Muscle layer of duodenum (tissue), 2 donors: Measurements from ENCODE around the gene DDHD1.
"Not testable (repeated sequence)": the region's sequence is repeated elsewhere in the genome, so short reads cannot be mapped to it uniquely, and the experiment has no call there.

Experiments
- H3K27ac ChIP-seq: one replicate; pipeline ENCODE4 v1.7.0; 2013; ENCODE audit warnings: mild to moderate bottlenecking, low read length
- H3K27me3 ChIP-seq: one replicate; pipeline ENCODE4 v1.7.0; 2013; ENCODE audit warnings: low read depth, mild to moderate bottlenecking, control low read depth, low read length
- H3K36me3 ChIP-seq, 2 donors: one replicate each; pipeline ENCODE4 v1.7.0; 2013; ENCODE audit warnings: low read length in 2 of 2, control low read depth in 1 of 2, mild to moderate bottlenecking in 1 of 2; ENCODE audit not compliant: insufficient read depth in 2 of 2, control insufficient read depth in 1 of 2
- H3K4me1 ChIP-seq, 2 donors: one replicate each; pipeline ENCODE4 v1.7.0; 2013; ENCODE audit warnings: low read length in 2 of 2, mild to moderate bottlenecking in 2 of 2, control low read depth in 1 of 2, moderate library complexity in 1 of 2; ENCODE audit not compliant: insufficient read depth in 2 of 2, control insufficient read depth in 1 of 2
- H3K4me3 ChIP-seq, 2 donors: one replicate each; pipeline ENCODE4 v1.7.0; 2013; ENCODE audit warnings: low read length in 2 of 2, low read depth in 1 of 2, mild to moderate bottlenecking in 1 of 2
- H3K9me3 ChIP-seq, 2 donors: one replicate each; pipeline ENCODE4 v1.7.0; 2013; ENCODE audit warnings: low read length in 2 of 2, control low read depth in 1 of 2, mild to moderate bottlenecking in 1 of 2; ENCODE audit not compliant: control insufficient read depth in 1 of 2
- donor health status: healthy.

DDHD1 gene

DNA sequence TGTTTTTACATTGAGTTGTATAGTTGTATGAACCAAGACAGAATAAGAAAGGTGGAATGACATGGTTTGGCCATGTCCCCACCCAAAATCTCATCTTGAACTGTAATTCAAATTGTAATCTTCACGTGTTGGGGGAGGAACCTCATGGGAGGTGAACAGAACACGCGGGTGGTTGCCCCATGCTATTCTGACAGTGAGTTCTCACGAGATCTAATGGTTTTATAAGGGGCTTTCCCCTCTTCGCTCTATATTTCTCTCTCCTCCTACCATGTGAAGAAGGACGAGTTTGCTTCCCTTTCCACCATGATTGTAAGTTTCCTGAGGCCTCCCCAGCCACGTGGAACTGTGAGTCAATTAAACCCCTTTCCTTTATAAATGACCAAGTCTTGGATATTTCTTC, 25.3 kb downstream of the DDHD1 start:
- Histone ChIP-seq H3K9me3 (no peaks in the 10 kb centered on the region), H3K4me3 (no peak overlapping the region), H3K27ac (no peak overlapping the region), H3K4me1 (peaks cover 0 to 3% of the 10 kb centered on the region in 2 donors), H3K27me3 (no peaks in the 10 kb centered on the region), H3K36me3 (no peaks in the 10 kb centered on the region)

DNA sequence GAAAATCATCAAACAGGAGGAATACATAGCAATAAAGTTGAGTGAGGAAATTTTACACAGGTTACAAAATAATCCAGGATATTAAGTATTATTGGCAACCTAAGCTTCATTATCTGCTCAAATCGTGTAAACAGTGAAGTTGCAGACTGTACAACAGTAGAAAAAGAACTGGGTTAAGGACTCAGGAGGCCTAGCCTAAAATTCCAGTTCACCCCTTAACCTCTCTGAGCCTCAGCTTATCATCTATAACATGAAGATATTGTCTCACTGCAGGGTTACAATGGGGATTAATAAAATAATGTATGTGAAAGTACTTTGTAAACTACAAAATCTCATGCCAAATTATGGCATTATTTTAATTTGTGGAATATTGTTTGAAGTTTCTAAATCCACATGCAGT, 26.0 kb downstream of the DDHD1 start:
- no peaks in the 10 kb centered on the region for H3K36me3 ChIP-seq
- H3K27ac ChIP-seq, result peak overlapping the region; percentile 65
- no peaks in the 10 kb centered on the region for H3K27me3 ChIP-seq
- H3K4me1 ChIP-seq, result peaks cover 0 to 3% of the 10 kb centered on the region in 2 donors
- H3K9me3 ChIP-seq, result no peaks in the 10 kb centered on the region
- peak overlapping the region in 1 of 2 donors; percentile 52 for H3K4me3 ChIP-seq

DNA sequence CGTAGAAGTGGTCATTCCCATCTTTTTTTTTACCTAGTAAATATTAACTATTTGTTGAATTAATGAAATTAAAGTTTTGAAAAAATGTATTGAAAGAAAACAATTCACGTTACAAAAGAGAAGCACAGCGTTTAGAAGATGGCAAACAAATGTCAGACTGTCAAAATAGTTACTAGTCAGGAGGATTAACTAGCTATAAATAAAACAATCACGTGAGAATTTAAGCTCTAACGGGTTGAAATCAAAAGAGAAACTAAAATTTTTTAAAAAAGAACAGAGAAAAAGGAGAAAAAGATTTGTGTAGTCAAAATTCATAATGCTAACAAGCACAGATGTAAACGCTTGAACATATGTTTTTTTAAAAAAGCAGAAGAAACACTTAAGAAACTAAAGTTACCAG, 26.4 kb downstream of the DDHD1 start:
- peak overlapping the region; percentile 65 for H3K27ac ChIP-seq
- no peaks in the 10 kb centered on the region for H3K9me3 ChIP-seq
- no peaks in the 10 kb centered on the region for H3K36me3 ChIP-seq
- H3K4me3 ChIP-seq, result peak overlapping the region in 1 of 2 donors; percentile 52
- H3K27me3 ChIP-seq, result no peaks in the 10 kb centered on the region
- H3K4me1 ChIP-seq, result peaks cover 0 to 3% of the 10 kb centered on the region in 2 donors

DNA sequence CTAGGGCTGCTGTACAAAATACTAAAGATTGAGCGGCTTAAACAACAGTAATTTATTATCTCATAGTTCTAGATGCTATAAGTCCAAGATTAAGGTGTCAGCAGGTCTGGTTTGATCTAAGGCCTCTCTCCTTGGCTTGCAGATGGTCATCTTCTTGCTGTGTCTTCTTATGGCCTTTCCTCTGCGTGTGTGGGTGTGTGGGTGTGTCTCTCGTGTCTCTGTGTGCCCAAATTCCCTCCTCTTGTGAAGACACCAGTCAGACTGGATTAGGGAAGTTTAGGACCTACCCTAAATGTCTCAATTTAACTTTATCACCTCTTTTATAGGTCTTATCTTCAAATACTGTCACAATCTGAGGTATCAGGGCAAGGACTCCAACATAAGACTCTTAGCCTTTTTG, 28.3 kb downstream of the DDHD1 start:
- H3K4me3 ChIP-seq, result no peak overlapping the region
- H3K36me3 ChIP-seq, result no peaks in the 10 kb centered on the region
- peaks cover 0 to 3% of the 10 kb centered on the region in 2 donors for H3K4me1 ChIP-seq
- H3K9me3 ChIP-seq, result peaks cover 0 to 2% of the 10 kb centered on the region in 2 donors
- no peak overlapping the region for H3K27ac ChIP-seq
- H3K27me3 ChIP-seq, result no peaks in the 10 kb centered on the region

DNA sequence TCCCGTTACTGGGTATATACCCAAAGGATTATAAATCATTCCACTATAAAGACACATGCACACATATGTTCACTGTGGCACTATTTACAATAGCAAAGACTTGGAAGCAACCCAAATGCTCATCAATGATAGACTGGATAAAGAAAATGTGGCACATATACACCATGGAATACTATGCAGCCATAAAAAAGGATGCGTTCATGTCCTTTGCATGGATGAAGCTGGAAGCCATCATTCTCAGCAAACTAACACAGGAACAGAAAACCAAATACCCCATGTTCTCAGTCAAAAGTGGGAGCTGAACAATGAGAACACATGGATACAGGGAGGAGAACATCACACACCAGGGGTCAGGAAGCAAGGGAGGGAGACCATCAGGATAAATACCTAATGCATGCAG, 31.7 kb downstream of the DDHD1 start:
- H3K9me3 ChIP-seq, H3K27ac ChIP-seq, H3K36me3 ChIP-seq, H3K27me3 ChIP-seq, H3K4me1 ChIP-seq, H3K4me3 ChIP-seq: not testable (repeated sequence)

DNA sequence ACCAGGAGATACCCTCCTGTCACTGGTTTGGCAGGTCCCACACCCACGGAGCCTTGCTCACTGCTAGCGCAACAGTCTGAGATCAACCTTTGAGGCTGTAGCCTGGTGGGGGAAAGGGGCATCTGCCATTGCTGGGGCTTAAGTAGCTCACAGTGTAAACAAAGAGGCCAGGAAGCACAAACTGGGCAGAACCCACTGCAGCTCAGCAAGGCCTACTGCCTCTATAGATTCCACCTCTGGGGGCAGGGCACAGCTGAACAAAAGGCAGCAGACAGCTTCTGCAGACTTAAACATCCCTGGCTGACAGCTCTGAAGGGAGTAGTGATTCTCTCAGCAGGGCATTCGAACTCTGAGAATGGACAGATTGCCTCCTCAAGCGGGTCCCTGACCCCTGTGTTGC, 35.6 kb downstream of the DDHD1 start:
- not testable (repeated sequence) for H3K4me1 ChIP-seq, H3K27ac ChIP-seq, H3K36me3 ChIP-seq, H3K9me3 ChIP-seq, H3K4me3 ChIP-seq, H3K27me3 ChIP-seq

DNA sequence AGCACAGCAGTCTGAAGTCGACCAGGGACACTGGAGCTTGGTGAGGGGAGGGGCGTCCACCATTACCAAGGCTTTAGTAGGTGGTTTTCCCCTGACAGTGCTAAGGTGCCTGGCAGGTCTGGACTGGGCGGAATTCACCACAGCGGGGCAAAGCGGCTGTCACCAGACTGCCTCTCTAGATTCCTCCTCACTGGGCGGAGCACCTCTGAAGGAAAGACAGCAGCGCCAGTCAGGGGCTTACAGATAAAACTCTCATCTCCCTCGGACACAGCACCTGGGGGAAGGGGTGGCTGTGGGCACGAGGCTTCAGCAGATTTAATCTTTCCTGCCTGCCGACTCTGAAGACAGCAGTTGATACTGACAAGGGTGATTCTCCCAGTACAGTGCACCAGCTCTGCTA, 39.1 kb downstream of the DDHD1 start:
- no peak overlapping the region for H3K27ac ChIP-seq
- H3K4me1 ChIP-seq, result no peaks in the 10 kb centered on the region
- H3K4me3 ChIP-seq, result no peak overlapping the region
- H3K36me3 ChIP-seq, result no peaks in the 10 kb centered on the region
- no peaks in the 10 kb centered on the region for H3K27me3 ChIP-seq
- H3K9me3 ChIP-seq, result no peaks in the 10 kb centered on the region

DNA sequence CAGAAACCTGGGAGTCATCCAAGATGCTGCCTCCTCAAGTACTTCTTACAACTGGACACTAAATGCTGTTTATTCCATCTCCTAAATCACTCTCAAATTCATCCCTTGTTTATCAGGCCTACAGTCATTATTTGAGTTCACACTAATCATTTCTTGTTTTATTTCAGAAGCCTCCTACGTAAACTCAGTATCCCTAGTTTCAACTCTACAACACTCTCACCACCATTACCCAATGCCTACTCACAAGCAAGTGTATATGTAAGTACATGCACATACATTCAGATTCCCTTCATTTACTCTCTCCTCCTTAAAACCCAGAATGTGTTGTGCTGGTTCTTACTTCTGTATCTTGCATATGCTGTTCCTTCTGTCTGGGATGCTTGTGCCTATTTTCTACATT, 43.0 kb downstream of the DDHD1 start:
- H3K4me3 ChIP-seq, result no peak overlapping the region
- no peaks in the 10 kb centered on the region for H3K27me3 ChIP-seq
- no peaks in the 10 kb centered on the region for H3K9me3 ChIP-seq
- H3K4me1 ChIP-seq, result no peaks in the 10 kb centered on the region
- no peak overlapping the region for H3K27ac ChIP-seq
- no peaks in the 10 kb centered on the region for H3K36me3 ChIP-seq

DNA sequence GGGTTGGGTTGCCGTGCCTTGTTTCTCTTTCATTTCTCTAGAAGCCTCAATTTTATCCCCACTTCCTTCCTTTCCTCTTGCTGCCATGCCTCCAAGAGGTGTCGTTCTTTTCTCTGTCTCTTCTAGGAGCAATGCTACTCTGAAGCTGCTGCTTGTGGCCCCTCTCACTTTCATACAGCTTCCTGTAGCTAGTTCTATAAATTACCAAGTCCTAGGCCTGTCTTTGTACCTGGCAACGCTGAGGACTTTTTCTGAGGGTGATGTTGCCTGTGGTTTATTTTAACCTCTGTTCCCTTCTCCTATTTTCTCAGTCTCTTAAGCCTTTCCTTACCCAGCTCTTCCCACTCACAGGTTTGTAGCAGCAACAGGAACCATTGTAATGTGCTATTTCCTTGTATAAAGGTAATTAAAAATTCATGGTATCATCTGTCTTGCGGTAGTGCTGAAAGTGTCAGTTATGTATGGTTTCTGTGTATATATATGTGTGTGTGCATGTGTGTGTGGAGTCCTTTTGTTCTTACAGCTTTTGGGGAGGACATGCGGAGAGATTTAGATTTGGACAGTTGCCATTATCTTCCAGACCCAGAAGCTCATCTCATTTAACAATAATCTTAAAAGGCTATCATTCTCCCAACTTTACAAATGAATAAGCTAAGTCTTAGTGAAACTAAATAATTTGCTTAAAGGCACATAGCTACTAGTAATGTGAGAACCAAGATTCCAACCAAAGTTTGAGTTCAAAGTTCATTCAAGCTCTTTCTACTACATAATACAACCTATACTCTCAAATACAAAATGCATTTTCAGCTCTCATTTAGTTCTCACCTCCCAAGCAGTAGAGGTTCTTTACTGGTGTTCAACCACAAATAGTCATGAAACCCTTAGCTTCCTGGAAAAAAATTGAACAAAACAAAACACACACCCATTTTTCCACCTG, 43.8 kb downstream of the DDHD1 start:
- Histone ChIP-seq H3K4me1 (no peaks in the 10 kb centered on the region), H3K36me3 (no peaks in the 10 kb centered on the region), H3K4me3 (peak overlapping the region; percentile 4 to 61), H3K27ac (peak overlapping the region; percentile 42), H3K27me3 (no peaks in the 10 kb centered on the region), H3K9me3 (no peaks in the 10 kb centered on the region)

DNA sequence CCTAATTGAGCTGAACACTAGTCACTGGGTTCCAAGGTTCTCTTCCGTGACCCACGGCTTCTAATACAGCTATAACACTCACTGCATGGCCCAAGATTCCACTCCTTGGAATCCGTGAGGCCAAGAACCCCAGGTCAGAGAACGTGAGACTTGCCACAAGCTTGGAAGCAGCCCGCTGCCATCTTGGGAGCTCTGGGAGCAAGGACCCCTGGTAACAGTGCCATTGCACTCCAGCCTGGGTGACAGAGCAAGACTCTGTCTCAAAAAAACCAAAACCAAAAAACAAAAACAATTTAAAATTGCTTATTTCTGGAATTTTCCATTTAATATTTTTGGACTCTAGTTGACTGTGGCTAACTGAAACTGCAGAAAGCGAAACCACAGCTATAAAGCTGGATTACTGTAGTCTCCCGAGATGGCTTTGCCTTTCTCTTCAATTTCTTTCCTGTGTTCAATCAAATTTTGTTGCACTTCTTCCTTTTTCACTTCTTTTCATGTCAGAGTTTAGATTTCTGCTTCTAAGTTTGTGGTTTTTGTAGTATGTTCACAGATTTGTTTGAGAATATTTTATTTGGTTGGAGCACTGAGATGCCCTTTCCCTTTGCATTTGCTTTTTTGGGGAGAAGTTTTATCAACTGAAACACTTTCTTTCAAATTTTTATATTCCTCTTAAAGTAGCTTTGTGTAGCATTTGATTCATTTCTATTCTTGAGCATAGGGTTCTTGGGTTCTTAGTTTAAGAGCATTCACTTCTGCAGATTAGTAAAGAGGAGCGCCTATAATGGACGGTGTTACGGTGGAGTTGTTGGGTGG, 44.6 kb downstream of the DDHD1 start:
- Histone ChIP-seq H3K36me3 (no peaks in the 10 kb centered on the region), H3K4me1 (no peaks in the 10 kb centered on the region), H3K27me3 (no peaks in the 10 kb centered on the region), H3K9me3 (no peaks in the 10 kb centered on the region), H3K4me3 (peak overlapping the region; percentile 4 to 61), H3K27ac (peak overlapping the region; percentile 42)

DNA sequence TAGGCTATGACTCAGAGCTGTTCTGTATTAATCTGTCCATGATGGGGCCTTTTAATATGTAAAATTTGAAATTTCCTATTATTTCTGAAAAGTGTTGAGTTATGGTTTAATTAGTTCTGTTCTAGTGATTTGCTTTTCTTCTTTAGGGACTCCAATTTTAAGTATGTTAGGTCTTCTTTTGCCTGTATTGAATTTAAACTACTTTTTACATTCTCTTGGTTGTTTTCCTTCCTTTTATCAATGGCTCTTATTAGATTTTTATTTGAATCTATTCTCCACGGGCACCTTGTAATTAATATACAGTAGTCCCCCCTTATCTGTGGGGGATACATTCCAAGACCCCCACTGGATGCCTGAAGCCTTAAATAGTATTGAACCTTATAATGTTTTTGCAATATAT, 46.4 kb downstream of the DDHD1 start:
- no peak overlapping the region for H3K4me3 ChIP-seq
- no peaks in the 10 kb centered on the region for H3K4me1 ChIP-seq
- no peaks in the 10 kb centered on the region for H3K27me3 ChIP-seq
- no peaks in the 10 kb centered on the region for H3K9me3 ChIP-seq
- H3K27ac ChIP-seq, result no peak overlapping the region
- H3K36me3 ChIP-seq, result no peaks in the 10 kb centered on the region
